Posterior vena cava (tissue), 2 donors: ENCODE results near the gene FAM9C. TPM values are rescaled to one million over a fixed set of nuclear protein-coding genes. Genes with fewer than 3 reads are reported as not detected.

Source experiments
- DNase-seq: peaks from one replicate; pipeline ENCODE4 v3.0.0-alpha.2; 2020; ENCODE audit warnings: low spot score
- intact Hi-C, 2 donors: fragments of 100-400 bp; cut with DNase I; formaldehyde crosslinking; loops; one replicate each; pipeline versions ENCODE4 v1.14.1 to v1.14.2; 2022 to 2023
- total RNA-seq, 2 donors: library from RNA; stranded (reverse); fragmentation: NEBNext Ultra II Directional; extraction: Animal tissue kit (Norgen Biotek cat#: 25700); gene quantifications; one replicate each; pipeline ENCODE4 v1.2.1, GENCODE V29; 2021
- donor health status: DM: yes; HTN: yes; CAD: no.
- donor health status: DM: yes; HTN: yes; CAD: no.

FAM9C gene
- total RNA-seq, 2 donors from 2014 or later, result 0.19 TPM; not detected in 1

DNA sequence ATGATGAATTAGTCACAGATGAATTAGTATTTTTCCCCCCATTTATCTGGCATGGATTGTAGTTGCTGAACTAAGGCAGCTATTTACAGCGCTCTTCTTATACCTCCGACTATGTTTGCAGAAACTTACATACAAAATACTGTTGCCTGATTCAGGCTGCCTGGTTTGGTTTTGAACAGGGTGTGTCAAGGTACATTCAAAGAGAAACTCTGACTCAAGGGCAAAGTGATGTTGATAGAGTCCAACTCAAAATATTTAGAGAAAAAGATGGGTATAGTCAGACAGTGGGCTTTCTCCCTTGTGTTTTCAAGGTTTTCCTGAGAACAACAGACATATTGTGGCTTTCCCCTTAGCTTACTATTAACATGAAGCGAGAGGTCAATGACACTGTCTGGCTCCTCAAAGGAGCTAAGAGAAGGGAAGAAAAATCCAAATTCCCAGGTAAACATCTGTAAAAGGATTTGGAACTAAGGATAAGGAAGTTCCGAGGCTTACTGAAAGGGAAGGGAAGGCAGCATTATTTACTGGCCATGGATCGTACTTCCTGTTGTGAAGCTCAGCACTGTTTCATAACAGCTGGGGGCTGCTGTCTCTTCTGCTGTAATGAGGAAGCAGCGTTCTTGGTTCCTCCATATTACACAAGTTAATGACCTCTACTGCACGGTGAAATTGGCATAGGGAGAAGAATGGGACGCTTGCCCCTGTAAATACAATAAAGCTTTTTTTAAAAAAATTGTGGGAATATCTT is 30.9 kb downstream of the FAM9C start:
- no peak for DNase-seq
- intact Hi-C loops, result no loop called here

DNA sequence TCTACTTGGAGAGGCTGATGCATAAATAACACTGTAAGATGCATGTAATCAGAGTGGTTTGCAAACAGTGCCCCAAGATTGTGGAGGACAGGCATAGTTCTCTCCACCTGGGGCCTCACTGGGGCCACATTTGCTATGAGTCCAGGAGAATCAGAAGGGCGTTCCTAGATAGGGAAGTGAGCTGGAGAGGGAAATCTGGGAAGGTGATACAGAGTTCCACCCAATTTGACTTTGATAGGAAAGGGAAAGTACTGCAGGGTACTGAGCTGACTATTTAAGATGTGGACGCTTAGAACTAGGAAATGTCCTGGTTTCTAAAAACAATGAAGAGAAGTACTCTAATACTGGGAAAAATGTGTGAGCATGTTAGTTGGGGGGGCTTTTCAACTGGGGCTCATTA is 33.9 kb downstream of the FAM9C start:
- intact Hi-C loops, result no loop called here
- no peak for DNase-seq

DNA sequence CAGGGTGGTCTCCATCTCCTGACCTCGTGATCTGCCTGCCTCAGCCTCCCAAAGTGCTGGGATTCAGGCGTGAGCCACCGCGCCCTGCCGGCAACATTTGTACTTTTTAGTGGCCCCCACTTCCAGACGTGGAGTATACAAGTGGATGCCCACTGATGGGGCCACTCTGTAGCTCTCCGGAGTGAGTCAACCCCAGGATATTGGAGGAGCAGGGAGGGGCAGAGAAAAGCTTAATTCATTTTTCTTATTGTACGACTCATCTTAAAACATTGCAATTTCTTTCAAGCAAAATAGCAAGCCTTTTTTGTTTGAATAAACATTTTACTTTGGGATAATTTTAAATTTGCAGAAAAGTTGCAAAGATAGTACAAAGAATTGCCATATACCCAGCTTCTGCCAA is 34.6 kb downstream of the FAM9C start:
- intact Hi-C loops, result no loop called here
- DNase-seq, result no peak

GRCh38 chrX:13009273-13009672 is 35.1 kb downstream of the FAM9C start:
- intact Hi-C loops, result no loop called here
- DNase-seq, result no peak

DNA sequence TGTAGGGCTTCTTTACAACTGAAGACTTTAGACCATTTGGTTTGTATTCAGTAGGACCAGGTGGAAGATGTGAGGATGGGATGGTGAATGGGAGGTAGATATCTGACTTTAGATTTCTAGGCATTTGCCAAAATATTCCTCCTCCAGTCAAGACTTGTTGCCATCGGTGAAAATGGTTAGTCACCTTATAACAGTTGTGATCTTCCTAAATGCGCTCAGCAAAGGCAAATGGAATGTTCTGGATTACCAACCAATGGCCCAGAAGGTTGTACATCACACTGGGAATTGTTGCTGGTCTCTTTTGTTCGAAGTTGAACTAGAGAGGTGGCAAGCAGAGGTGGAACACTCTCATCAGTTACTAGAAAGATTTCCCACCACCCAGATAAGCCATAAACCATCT is 35.6 kb downstream of the FAM9C start:
- no peak for DNase-seq
- intact Hi-C loops, result no loop called here

DNA sequence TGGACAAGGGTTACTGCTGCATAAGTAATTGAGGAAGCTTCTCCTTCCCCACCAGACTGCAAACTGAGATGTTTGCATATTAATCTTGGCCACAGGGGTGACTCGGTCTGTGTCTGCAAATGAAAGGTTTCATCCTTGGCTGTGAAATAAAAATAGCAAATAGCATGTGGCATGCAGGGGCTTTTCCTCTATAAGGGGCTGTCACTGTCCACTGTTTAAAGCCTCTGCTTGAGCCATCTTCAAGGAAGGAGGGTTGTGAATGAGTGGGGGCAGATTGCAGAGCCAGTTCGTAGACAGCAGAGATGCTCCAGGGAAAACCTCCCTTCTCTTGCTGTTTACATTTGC is 36.3 kb downstream of the FAM9C start:
- no peak for DNase-seq
- intact Hi-C loops, result no loop called here

GRCh38 chrX:13007519-13008188 is 36.8 kb downstream of the FAM9C start:
- intact Hi-C loops, result no loop called here

DNA sequence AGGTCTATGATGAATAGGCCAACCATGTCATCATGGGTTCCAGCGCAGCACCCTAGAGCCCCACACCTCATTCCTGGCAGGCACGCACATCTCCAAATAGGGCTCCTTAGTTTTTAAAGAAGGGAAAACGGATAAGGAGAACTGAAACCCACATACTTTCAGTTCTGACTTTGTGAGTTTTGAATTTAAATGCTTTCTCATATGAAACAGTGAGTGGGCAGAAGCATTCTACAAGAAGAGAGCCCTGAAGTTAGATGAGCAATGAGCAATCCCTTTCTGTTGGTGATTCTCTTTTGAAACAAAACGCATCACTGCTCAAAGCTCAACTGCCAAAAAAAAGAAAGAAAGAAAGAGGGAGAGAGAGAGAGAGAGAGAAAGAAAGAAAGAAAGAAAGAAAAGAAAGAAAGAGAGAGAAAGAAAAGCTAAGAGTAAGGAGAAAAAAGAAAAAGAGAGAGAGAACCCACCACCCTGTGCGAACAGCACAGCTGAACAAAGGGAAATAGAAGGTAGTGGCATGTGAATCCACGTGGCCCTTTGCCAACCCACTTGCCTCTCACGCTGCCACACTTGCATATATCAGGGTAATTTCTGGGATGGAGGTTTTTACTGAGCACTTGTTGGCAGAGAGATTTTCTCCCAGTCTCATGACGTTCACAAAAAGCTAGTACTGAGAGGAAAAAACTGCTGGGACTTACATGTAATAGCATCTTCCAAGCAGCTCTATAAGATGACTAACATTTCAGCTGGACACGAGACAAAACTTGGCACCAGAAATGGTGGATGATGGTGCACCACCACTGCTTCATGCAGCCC is 38.6 kb downstream of the FAM9C start:
- no peak for DNase-seq
- intact Hi-C loops, result no loop called here

More at GRCh38 chrX:13007519-13008188, 36.8 kb downstream of the FAM9C start:
- DNase-seq, result no peak

GRCh38 chrX:13001961-13002671 is 42.3 kb downstream of the FAM9C start:
- intact Hi-C loops, result no loop called here
- DNase-seq, result no peak

GRCh38 chrX:13001097-13001496 is 43.3 kb downstream of the FAM9C start:
- DNase-seq, result no peak
- intact Hi-C loops, result no loop called here

- no peak for DNase-seq
- intact Hi-C loops, result no loop called here
Observed at GRCh38 chrX:13000301-13000811, 44.1 kb downstream of the FAM9C start.

- intact Hi-C loops, result no loop called here
- DNase-seq, result no peak
Observed at GRCh38 chrX:12999422-12999821, 45.0 kb downstream of the FAM9C start.

DNA sequence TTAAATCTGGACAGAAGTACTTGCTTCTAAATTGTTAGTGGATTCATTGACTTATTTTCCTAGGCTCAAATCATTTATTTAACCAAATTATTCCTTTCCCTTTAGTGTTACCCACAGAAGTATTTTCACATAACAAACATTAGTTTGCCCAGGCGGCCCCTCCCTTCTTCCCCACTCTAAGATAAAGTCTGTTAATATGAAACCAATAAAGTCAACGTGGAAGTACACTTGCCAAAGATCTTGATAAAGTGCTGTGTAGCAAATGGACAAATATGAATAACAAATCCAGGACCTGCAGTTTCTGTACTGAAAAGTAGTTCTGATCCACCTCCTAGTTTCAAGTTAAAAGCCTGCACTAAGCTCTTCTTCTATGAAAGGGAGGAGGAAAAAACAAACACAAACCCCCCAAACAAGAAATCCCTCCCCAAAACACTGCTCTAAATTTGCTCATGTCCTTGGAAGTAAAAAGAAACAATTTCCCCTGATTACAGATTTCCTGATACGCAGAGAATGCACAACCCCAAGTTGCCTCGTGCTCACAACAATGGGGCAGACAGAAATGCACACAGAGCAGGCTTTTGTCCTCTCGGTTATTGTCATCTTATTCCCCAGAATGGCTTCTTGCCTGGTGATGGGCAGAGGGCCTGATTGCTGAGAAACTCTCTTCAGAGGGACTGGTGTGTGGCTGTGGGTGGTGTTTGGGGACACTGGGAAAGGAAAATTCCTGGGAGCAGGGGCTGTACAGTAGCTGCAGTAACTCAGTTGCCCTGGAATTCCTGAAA is 46.3 kb downstream of the FAM9C start:
- intact Hi-C loops, result no loop called here

GRCh38 chrX:12996934-12997435 is 47.4 kb downstream of the FAM9C start:
- DNase-seq, result no peak
- intact Hi-C loops, result no loop called here

More for the DNA sequence above, 46.3 kb downstream of the FAM9C start:
- no peak for DNase-seq

DNA sequence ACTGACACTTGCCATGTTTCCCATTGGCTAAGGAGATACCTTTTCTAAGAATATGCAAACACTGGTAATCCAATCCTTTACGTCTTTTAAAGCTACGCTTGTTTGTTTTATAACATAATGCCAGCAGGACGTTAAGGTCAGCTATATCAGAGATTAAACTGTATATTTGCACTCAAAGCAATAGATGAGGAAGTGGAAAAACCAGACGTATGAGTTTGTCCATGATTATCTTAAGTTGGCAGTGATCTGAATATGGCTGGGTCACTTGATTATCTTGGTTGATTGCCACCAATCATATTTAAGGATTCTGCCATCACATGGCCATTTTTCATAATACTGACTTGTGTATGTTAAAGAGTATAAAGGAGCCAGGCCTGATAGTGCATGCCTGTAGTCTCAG is 50.1 kb downstream of the FAM9C start:
- DNase-seq, result no peak
- intact Hi-C loops, result no loop called here

DNA sequence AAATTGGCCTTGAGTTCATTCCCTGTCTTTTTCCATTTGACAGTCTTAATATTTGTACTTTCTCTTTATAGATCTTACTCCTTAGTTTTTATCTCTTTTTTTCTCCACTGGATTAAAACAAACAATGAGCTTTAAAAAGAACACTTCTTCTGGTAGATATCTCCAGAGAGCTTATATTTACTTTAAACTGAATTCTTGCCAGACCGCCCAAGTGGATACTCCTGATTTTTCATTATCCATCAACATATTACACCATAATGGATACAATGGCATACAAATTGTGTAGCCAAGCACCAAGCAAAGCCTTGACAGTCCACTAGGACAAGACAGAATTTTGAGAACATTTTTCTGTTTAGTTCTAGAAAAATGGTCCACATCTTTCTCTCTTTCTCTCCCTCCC is 50.6 kb downstream of the FAM9C start:
- DNase-seq, result no peak
- intact Hi-C loops, result no loop called here

- intact Hi-C loops, result no loop called here
- DNase-seq, result no peak
Observed at GRCh38 chrX:12992544-12993118, 51.8 kb downstream of the FAM9C start.

DNA sequence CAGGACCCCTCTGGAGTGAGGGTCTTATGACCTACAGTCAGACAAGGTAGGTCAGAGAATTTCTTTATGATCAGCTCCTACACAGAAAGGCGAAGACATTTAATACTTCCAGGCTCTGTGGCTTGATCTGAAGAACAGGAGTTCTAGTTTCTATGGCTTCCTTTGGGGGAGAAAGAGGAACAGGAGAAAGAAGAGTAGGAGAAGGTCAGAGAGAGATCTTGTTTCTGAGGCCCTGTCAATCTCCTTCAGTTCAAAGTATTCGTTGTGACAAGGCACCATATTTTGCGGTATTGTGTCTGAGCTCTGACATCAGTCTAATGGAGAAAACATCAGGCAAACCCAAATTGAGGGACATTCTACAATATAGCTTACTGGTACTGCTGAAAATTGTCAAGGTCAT is 52.8 kb downstream of the FAM9C start:
- no peak for DNase-seq
- intact Hi-C loops, result no loop called here
